Measurements from ENCODE around the gene CANT1.
"Not testable (repeated sequence)": the region's sequence is repeated elsewhere in the genome, so short reads cannot be mapped to it uniquely, and the experiment has no call there.

CANT1 gene

DNA sequence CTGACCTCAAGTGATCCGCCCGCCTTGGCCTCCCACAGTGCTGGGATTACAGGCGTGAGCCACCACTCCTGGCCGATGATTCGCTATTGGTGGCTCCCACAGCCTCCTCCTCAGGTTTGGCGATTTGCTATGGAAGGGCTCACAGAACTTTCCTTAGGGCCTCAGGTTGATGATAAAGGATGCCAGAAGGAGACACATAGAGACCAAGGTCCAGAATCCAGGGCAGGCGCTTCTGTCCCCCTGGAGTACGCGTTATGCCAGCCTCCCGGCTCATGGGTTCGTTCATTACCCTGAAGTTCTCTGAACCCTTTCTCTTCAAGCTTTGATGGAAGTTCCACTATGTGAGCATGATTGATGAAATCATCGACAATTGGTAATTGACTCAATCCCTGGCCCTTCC is 49.8 kb downstream of the CANT1 start:
- no peak for DNase-seq (ENCODE audit: low read depth)

DNA sequence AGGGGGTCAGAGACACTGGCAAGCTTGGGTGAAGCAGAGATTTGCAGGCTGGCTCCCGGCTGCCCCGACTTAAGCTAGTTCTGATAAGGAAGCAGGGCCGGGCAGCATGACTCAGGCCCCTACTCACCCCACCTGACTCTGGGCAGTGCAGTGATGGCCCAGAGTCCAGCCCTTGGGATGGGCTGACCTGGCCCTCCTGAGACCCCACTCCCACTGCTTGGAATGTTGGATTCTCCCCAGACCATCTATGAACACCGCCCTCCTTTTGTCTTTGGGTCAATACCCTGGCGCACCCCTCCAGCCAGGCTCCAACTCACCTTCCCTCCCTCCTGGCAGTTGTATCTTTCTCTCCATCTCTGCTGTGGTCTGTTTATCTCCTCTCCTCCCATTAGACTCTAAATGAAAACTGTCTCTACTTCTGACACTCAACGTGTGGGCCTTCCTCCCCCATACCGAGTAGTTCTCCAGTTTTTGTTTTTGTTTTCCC is 50.9 kb downstream of the CANT1 start:
- peak; percentile 65 for DNase-seq (ENCODE audit: low read depth)

GRCh38 chr17:78957128-78957527 is 52.4 kb downstream of the CANT1 start:
- DNase-seq (ENCODE audit: low read depth) = peak; percentile 65

DNA sequence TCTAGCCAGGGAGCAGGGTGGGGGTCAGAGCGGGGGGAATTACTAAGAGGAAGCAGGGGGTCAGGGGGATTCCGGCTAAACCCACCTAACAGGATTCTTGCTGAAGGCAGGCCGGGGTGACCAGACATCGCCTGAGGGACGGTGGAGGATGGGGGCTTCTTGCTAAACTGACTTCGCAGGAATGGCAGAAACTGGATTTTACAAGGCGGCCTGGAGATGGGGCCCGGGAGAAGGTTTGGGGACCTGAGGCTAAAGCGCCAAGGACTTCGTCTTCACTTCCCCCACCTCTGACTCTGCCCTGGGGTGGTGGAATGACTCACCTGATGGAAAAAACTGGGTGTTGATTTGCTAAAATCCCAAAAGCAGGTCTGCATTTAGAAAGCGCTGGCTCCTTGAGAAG is 53.3 kb downstream of the CANT1 start:
- DNase-seq (ENCODE audit: low read depth) = no peak

- no peak for DNase-seq (ENCODE audit: low read depth)
Measured at GRCh38 chr17:78954684-78955083, 54.9 kb downstream of the CANT1 start.

DNA sequence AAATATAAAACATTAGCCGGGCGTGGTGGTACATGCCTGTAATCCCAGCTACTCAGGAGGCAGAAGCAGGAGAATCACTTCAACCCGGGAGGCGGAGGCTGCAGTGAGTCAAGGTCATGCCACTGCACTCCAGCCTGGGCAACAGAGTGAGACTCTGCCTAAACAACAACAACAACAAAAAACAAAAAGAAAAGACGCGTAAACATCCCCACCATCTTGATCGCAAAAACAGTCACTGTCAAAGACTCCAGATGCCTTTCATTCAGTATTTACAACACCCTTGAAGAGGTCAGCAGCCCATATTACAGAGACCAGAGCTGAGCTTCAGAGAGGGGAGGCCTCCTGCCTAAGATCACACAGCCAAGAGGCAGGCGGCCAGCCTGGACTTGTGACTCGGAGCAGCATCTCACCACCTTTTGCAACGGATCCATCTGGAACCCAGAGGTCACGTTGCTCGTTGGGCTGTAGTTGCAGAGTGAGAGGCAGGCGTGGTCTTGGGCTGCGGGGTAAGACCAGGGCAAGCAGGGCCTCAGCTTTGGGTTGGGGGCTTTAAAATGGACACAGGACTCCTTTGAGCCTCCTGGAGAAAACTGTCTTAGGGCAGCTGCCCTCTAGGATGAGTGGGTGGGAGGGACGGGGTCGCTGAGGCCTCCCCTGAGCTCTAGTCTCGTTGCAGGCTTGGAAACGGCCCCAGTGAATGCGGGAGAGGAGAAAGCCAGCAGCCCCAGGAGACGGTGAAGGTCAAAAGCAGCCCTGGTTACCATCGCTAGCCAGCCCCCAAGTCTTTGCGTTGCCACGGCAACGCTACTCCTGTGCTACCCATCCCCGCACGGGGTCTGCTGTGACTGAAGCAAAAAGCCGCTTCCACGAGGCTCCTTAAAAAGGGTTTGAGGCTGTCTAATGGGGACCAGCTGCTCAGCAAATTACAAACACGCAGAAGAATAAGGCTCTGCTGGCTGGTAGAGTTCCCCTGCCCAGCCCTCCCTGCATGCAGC is 55.9 kb downstream of the CANT1 start:
- no peak for DNase-seq (ENCODE audit: low read depth)

GRCh38 chr17:78952706-78953105 is 56.9 kb downstream of the CANT1 start:
- no peak for DNase-seq (ENCODE audit: low read depth)

DNA sequence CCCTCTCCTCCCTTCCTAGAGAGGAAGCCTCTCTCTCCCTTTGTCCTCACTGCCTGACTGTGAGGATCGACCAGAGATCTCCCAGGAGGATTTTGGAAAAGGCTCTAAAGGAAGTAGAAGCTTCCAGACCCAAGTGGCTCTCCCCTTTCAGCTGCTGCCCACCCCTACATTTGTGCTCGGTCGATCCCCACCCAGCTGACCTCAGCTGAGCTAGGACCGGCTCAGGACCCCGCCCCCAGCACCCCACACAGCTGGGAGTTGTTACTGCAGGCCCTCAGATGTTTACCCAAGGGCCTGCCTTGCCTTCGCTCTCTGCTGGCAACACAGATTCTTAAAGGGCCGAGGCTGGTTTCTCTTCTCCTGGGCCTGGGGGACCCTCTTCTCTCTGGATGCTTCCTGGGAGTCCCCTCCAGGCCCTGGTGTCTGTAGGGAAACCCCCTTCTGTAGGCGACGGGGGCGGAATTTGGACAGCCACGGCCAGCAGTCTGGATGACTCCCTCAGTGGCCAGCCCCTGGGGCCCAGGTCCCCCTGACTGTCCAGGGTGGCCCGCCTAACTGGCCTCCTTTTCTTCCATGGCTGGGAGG is 57.5 kb downstream of the CANT1 start:
- no peak for DNase-seq (ENCODE audit: low read depth)

DNA sequence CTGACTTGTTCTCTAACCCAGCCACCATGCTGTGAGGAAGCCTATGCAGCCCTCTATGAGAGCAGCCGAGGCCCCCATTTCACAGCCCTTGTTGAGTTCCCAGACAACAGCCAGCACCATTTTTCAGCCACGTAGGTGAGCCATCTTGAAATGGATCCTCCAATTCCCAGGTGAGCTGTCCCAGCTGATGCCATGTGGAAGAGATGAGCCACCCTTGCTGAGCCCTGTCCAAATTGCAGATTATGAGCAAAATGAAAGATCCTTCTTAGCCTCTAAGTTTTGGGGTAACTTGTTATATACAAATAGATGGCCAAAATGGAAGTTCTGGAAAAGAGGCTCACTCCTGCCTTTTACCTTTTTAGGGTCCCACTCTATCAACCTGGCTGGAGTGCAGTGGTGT is 58.7 kb downstream of the CANT1 start:
- DNase-seq (ENCODE audit: low read depth) = no peak

DNA sequence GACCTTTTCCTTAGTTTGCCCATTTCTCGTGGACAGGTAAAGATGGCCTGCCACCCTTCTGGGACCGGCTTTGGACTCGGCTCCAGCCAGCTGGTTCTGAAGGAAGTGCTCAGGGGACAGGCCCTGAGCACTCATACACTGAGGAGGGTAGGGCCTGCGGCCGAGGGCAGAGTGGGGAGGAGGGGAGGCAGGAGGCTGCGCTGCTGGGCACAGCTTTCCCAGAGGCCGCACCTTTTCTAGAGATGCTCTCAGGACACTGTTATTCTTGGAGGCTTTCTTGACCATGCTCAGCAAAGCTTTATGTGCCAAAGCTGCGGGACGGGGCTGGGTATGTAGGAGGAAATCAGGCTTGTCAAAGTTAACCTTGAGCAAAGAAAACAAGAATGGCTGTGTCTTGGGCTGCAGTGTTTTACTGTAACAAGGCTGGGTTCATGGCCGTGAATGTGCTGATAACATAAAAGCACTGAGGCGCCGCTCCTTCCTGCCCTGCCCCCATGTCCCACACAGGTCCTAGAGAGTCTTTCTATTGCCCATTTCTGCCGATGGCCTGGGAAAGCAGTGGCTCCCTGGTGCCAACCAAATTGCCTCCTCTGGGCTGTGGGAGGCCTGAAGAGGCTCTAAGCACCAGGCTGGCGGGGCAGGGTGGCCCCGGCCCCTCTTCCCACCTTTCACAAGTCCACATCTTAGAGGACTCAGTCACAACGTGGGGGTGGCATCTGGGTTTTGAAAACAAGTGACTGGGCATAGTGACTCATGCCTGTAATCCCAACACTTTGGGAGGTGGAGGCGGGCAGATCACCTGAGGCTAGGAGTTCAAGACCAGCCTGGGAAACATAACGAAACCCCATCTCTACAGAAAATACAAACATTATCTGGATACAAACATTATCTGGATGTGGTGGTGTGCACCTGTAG is 62.1 kb downstream of the CANT1 start:
- no peak for DNase-seq (ENCODE audit: low read depth)

GRCh38 chr17:78946631-78947030 is 62.9 kb downstream of the CANT1 start:
- DNase-seq (ENCODE audit: low read depth) = no peak

GRCh38 chr17:78946131-78946530 is 63.4 kb downstream of the CANT1 start:
- DNase-seq (ENCODE audit: low read depth) = no peak

- not testable (repeated sequence) for DNase-seq (ENCODE audit: low read depth)
Measured at GRCh38 chr17:78945455-78945854, 64.1 kb downstream of the CANT1 start.

DNA sequence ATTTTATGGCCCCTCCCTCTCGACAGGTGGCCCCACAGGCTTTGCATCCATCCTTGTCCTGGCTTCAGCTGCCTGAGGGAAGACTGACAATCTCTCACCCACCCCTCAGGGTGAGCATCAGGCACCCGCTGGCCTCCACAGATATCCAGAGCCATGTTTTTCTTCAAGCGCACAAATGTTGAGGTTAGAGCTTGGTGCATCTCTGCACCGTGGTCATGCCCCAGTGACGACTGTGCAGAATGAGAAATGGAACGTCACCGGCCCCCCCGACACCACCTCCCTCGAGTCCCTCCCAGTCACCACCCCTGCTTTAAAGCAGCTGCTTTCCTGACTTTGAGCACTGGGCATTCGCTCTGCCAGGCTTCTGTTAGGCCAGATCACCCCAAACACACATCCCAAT is 64.6 kb downstream of the CANT1 start:
- DNase-seq (ENCODE audit: low read depth) = no peak

- DNase-seq (ENCODE audit: low read depth) = no peak
Measured at GRCh38 chr17:78944026-78944425, 65.5 kb downstream of the CANT1 start.
